NCI-H2227 treated with DMSO at 0.1 percent for 48 hours (cell line): Measurements from ENCODE around the gene MARVELD1.
"Not testable (repeated sequence)": the region's sequence is repeated elsewhere in the genome, so short reads cannot be mapped to it uniquely, and the experiment has no call there.

Experiments used
- DNase-seq: peaks from one replicate; lab custom pipeline; 2025; lab: John Stamatoyannopoulos, UW

MARVELD1 gene

GRCh38 chr10:97713339-97713825, at the start of gene MARVELD1:
MARVELD1 (plus strand) TSS chr10:97713730; CDS start chr10:97713877, 147 bp downstream.
- peak; percentile 69 for DNase-seq

GRCh38 chr10:97664282-97664850, 49.2 kb upstream of the MARVELD1 start:
- DNase-seq = no peak

GRCh38 chr10:97666992-97667391, 46.5 kb upstream of the MARVELD1 start:
- no peak for DNase-seq

- DNase-seq = no peak
Observed at GRCh38 chr10:97667463-97667862, 46.1 kb upstream of the MARVELD1 start.

- no peak for DNase-seq
Observed at GRCh38 chr10:97669571-97669970, 44.0 kb upstream of the MARVELD1 start.

- no peak for DNase-seq
Observed at GRCh38 chr10:97673736-97674525, 39.6 kb upstream of the MARVELD1 start.

- no peak for DNase-seq
Observed at GRCh38 chr10:97675222-97675621, 38.3 kb upstream of the MARVELD1 start.

GRCh38 chr10:97676770-97677581, 36.6 kb upstream of the MARVELD1 start:
- DNase-seq = peak; percentile 47

GRCh38 chr10:97679594-97679993, 33.9 kb upstream of the MARVELD1 start:
- no peak for DNase-seq

GRCh38 chr10:97682042-97682441, 31.5 kb upstream of the MARVELD1 start:
- DNase-seq = no peak

GRCh38 chr10:97683556-97684367, 29.8 kb upstream of the MARVELD1 start:
- no peak for DNase-seq

- DNase-seq = not testable (repeated sequence)
Observed at GRCh38 chr10:97684368-97684713, 29.2 kb upstream of the MARVELD1 start.

- DNase-seq = no peak
Observed at GRCh38 chr10:97684866-97685394, 28.6 kb upstream of the MARVELD1 start.

- DNase-seq = no peak
Observed at GRCh38 chr10:97685395-97685958, 28.1 kb upstream of the MARVELD1 start.

GRCh38 chr10:97686301-97686961, 27.1 kb upstream of the MARVELD1 start:
- no peak for DNase-seq

GRCh38 chr10:97686962-97687784, 26.4 kb upstream of the MARVELD1 start, which contains the start of gene AVPI1:
AVPI1 (minus strand) TSS chr10:97687241; CDS start chr10:97679905, 7,336 bp downstream.
- DNase-seq = peak; percentile 90

GRCh38 chr10:97687785-97688781, 25.4 kb upstream of the MARVELD1 start:
- DNase-seq = no peak

GRCh38 chr10:97689559-97690020, 23.9 kb upstream of the MARVELD1 start:
- no peak for DNase-seq
